ENCODE measurements around the gene CALM3.
A peak's percentile ranks its signal among the peaks of the same experiment; 100 is the strongest.

Gene CALM3

DNA sequence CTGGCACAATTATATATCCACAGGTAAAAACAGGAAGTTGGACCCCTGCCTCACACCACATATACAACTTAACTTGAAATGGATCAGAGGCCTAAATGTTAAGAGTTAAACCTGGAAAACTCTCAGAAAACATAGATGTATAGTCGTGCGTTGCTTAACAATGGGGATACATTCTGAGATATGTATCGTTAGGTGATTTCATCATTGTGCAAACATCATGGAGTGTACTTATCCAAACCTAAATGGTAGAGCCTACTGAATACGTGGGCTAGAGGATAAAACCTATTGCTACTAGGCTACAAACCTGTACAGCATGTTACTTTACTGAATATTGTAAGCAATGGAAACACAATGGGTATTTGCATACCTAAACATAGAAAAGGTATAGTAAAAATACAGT, 14.8 kb upstream of the CALM3 start:
- Mint-ChIP-seq H3K4me3 (no peak overlapping the region), H3K36me3 (no peaks in the 10 kb centered on the region), H3K27ac (no peak overlapping the region), H3K27me3 (no peaks in the 10 kb centered on the region), H3K4me1 (peaks cover 10% of the 10 kb centered on the region), H3K9me3 (no peaks in the 10 kb centered on the region)

DNA sequence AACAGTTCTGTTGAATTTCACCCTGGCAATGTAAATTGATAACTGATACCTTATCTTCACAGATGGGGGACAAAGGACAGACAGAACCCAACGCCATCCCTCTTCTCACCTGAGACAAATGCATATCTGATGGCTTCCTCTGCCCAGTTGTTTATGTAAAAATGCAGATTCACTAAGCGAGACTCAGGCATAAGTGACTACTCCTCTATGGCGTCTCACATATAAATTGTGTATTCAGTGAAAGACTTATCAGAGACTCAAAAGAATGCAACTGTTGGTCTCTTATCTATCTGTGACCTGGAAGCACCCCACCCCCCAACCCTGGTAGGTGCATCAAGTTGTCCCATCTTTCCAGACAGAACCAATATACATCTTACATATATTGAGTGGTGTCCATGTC, 13.3 kb upstream of the CALM3 start:
- no peak overlapping the region for H3K4me3 Mint-ChIP-seq
- H3K4me1 Mint-ChIP-seq = peaks cover 10% of the 10 kb centered on the region
- no peaks in the 10 kb centered on the region for H3K27me3 Mint-ChIP-seq
- H3K9me3 Mint-ChIP-seq = no peaks in the 10 kb centered on the region
- no peaks in the 10 kb centered on the region for H3K36me3 Mint-ChIP-seq
- no peak overlapping the region for H3K27ac Mint-ChIP-seq

DNA sequence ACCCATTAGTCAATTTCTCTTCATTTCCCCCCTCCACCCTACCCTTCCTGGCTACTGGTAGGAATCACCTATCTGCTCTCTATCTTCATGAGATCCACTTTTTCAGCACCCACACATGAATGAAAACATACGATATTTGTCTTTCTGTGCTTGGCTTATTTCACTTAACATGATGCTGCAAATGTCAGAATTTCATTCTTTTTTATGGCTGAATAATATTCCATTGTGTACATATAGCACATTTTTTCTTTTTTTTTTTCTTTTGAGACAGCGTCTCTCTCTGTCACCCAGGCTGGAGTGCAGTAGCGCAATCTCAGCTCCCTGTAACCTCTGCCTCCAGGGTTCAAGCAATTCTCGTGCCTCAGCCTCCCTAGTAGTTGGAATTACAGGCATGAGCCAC, 9.9 kb upstream of the CALM3 start:
- no peaks in the 10 kb centered on the region for H3K36me3 Mint-ChIP-seq
- H3K4me1 Mint-ChIP-seq = no peaks in the 10 kb centered on the region
- no peak overlapping the region for H3K27ac Mint-ChIP-seq
- H3K4me3 Mint-ChIP-seq = no peak overlapping the region
- H3K9me3 Mint-ChIP-seq = no peaks in the 10 kb centered on the region
- no peaks in the 10 kb centered on the region for H3K27me3 Mint-ChIP-seq

DNA sequence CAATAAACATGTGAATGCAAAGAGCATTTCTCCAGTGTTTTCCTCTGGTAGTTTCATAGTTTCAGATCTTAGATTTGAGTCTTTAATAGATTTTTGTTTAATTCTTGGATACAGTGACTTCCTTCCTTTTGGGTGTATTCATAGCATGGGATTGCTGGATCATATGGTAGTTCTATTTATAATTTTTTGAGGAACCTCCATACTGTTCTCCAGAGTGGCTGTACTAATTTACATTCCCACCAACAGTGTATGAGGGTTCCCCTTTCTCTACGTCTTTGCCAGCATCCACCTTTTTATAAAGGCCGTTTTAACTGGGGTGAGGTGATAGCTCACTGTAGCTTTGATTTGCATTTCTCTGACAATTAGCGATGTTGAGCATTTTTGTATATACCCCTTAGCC, 9.3 kb upstream of the CALM3 start:
- Mint-ChIP-seq H3K4me3 (no peak overlapping the region), H3K27ac (no peak overlapping the region), H3K9me3 (no peaks in the 10 kb centered on the region), H3K4me1 (no peaks in the 10 kb centered on the region), H3K27me3 (no peaks in the 10 kb centered on the region), H3K36me3 (no peaks in the 10 kb centered on the region)

DNA sequence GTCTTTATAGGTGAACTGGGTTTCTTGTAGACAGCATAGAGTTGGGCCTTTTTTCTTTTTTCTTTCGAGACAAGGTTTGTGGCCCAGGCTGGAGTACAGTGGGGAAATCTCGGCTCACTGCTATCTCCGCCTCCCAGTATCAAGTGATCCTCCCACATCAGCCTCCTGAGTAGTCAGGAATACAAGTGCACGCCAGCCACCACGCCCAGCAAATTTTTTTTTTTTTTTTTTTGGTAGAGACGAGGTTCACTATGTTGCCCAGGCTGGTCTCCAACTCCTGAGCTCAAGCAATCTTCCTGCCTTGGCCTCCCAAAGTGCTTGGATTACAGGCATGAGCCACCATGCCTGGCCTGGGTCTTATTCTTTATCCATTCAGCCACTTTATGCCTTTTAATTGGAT, 5.1 kb upstream of the CALM3 start:
- no peaks in the 10 kb centered on the region for H3K27me3 Mint-ChIP-seq
- H3K4me1 Mint-ChIP-seq = peaks cover 19% of the 10 kb centered on the region
- H3K36me3 Mint-ChIP-seq = peaks cover 2% of the 10 kb centered on the region
- no peak overlapping the region for H3K27ac Mint-ChIP-seq
- H3K4me3 Mint-ChIP-seq = no peak overlapping the region
- H3K9me3 Mint-ChIP-seq = peaks cover 8% of the 10 kb centered on the region

DNA sequence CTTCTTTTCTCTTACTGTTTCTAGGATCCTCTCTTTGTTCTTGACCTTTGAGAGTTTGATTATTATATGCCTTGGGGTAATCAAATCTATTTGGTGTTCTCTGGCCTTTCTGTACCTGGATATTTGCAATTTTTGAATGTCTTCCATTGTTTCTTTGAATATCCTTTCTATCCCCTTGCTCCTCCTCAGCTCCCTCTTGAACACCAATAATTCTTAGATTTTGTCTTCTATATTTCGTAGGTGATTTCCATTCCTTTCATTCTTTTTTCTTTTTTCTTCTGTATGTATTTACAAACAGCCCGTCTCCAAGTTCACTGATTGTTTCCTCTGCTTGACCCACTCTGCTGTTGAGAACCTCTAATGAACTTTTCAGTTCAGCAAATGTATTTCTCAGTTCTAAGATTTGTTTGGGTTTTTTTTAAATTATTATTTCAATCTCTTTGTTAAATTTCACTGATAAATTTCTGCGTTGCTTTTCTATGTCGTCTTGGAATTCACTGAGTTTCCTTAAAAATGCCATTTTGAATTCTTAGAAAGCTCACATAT, 2.7 kb upstream of the CALM3 start:
- Mint-ChIP-seq H3K4me3 (no peak overlapping the region), H3K4me1 (peaks cover 34% of the 10 kb centered on the region), H3K27me3 (no peaks in the 10 kb centered on the region), H3K9me3 (peaks cover 8% of the 10 kb centered on the region), H3K36me3 (peaks cover 2% of the 10 kb centered on the region), H3K27ac (no peak overlapping the region)

DNA sequence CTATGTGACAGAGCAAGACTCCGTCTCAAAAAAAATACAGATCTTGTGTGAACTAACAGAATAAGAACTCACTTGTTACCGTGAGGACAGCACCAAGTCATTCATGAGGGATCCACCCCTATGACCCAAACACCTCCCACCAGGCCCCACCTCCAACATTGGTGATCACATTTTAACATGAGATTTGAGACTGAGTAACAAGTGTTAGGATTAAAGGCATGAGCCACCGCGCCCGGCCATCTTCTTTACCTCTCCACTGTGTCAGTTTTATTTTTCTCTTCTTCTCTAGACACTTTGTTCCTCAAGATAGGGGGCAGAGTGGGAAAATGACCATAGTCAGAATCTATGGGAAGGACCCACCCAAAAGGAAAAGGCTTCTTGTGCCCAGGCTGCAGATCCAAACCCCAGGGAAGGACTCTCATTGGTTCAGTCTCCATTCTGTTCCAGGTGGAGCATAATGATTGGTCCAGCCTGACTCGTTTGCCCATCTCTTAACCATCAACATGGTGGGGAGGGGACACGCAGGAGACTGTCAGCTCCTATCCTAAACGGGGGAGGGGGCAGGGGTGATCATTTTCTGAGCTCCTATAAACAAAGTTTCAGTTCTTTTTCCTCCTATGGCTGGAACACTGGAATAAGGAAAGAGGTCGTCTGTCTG, 1.3 kb upstream of the CALM3 start:
- Mint-ChIP-seq H3K9me3 (peaks cover 8% of the 10 kb centered on the region), H3K36me3 (peaks cover 2% of the 10 kb centered on the region), H3K27me3 (no peaks in the 10 kb centered on the region), H3K27ac (peak overlapping the region; percentile 100), H3K4me1 (peaks cover 46% of the 10 kb centered on the region), H3K4me3 (peak overlapping the region; percentile 93)

DNA sequence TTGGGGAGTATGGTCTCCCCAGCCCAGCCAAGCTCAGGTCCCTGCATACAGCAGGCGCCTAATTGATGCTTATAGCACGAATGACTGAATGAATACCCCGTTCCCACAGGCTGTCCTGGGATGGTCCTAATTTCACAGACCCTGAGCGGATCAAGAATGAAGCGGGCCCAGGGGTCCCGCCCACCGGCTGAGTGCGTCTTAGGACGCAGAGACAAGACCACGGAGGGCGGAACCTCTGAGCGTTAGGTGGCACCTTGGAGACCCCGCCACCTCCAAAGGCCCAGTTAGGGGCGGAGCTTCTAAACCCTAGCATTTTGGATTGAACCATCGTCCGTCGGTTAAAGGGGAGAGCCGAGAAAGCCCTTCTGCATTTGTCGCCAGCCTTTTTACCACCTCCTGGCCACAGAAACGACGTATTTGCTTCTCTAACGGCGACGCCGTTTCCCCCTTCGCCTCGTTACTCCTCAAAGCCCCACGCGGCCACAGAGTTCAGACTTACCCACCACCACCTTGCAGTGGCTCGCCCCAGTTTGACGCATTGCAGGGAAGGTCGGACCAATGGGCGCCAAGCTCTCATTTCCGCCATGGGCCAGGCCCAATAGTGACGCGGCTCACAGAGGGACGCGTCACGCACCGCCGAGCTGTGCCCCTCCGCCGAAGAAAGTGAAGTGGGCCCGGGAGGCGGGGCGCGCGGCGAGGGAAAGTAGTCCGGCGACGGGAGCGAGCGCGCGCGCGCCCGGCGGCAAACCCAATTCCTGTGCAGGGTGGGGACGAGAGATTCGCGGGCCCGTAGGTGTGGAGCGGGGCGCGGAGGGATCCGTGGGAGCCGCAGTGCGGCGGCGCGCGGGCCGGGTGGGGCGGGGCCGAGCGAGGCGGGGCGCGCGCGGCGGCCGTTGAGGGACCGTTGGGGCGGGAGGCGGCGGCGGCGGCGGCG, 479 bp upstream of the CALM3 start:
- Mint-ChIP-seq H3K27ac (peak overlapping the region; percentile 100), H3K9me3 (peaks cover 8% of the 10 kb centered on the region), H3K36me3 (peaks cover 2% of the 10 kb centered on the region), H3K4me1 (peaks cover 52% of the 10 kb centered on the region), H3K4me3 (peak overlapping the region; percentile 97), H3K27me3 (no peaks in the 10 kb centered on the region)

DNA sequence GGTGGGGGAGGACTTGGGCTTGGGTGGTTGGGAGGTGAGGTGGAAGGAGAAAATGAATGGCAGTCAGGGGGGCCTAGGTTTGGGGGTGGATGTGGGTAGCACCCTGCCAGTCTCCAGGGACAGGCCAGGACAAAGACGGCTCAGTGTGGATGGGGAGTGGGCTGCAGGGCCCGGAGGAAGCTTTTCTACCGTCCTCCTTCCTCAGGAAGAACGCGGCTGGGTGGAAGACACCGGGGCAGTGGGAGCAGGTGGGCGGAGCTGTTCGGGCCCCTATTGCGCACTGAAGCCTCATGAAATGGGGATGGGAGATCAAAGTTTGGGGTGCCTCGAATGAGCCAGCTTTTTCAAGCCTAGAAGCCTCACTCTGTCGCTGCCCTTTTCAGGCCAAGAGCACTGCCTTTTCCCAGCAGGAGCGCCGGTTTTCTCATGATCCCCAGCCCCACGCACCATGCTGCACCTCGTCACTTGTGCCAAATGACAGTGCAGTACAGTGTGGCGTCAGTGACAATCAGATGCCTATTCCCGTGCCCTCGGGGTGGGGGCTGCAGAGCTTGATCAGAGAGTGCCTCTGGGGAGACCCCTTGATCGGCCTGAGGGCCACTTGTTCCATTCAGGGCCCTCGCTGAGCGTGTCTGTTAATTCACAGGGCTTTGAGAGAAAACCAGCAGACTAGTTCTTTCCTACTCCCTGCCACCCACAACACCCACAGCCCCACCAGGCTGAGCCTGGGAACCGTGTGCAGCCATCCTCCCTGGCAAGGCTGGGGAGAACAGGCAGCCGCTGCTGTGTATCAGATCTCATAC, 1.5 kb downstream of the CALM3 start:
- H3K4me1 Mint-ChIP-seq = peaks cover 56% of the 10 kb centered on the region
- H3K27ac Mint-ChIP-seq = peak overlapping the region; percentile 92
- H3K36me3 Mint-ChIP-seq = peaks cover 2% of the 10 kb centered on the region
- no peaks in the 10 kb centered on the region for H3K27me3 Mint-ChIP-seq
- peak overlapping the region; percentile 97 for H3K4me3 Mint-ChIP-seq
- H3K9me3 Mint-ChIP-seq = peaks cover 8% of the 10 kb centered on the region

DNA sequence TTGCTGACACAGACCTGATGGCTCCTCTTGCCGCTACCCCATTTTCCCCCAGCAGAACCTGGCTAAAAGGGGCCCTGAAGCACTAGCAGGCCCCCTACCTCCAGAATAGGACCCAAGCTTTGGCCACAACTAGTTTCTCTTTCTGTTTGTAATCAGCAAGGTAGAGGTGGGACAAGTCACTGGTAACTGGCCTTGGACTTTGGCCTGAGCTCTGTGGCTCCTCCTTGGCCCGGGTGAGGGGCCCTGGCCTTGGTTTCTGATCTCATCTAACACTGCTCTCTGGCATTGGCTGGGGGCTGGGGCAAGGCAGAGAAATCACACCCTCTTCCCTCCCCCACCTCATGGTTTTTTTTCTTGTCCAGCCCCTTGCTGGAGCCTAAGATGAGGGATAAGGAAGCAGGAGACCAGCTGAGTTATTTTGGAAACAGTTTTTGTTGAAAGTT, 2.1 kb downstream of the CALM3 start:
- H3K27ac Mint-ChIP-seq = peak overlapping the region; percentile 92
- peaks cover 3% of the 10 kb centered on the region for H3K36me3 Mint-ChIP-seq
- H3K4me1 Mint-ChIP-seq = peaks cover 53% of the 10 kb centered on the region

DNA sequence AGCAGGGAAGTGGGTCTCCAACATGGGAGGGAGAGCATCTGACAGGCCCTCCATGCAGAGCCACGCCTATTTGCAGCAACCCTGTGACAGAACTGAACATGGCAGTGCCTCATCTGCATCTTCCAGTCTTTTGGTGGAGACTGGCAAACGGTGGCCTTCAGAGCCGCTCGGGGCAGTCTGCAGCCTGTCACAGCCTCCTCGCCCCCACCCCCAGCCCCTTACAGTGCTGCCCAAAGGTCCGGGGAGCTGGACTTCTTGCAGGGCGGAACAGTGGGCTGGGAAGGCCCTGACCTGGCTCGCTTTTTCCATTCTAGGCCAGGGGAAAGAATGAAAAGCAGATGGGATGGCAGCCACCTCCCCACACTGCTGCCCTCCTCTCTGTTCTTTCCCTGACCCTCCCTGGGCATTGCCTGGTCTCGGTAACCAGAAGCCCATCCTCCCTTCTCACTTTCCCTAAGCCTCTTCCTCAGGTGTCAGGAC, 2.7 kb downstream of the CALM3 start:
- peak overlapping the region; percentile 97 for H3K4me3 Mint-ChIP-seq

More for the DNA sequence above, 2.1 kb downstream of the CALM3 start:
- Mint-ChIP-seq H3K9me3 (peaks cover 7% of the 10 kb centered on the region), H3K27me3 (no peaks in the 10 kb centered on the region), H3K4me3 (peak overlapping the region; percentile 97)

DNA sequence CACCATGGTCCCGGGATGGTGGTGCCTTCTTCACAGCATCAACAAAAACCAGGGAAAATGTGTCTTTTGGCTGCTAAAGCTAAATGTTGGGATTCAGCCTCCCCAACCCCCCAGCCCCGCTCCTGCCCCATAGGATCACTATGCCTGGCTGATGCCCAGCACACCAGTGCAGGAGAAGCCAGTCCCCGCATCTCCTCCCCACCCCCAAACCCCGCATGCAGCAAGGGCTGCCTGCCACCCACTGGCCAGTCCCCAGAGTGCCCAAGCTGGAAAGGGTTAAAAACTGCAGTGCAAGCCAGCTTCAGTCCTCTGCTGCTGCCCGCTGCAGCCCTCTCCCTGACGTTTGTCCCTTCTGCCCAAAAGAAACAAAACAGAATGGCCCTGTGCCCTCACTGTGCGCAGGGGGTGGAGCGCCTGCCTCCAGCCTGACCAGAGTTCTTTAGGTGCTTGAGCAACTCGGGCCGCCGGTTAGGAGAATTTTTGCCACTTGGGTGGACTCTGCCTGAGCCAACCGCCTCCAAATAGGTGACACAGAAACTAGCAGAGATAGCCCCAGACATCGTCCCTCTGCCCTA, 3.7 kb downstream of the CALM3 start:
- H3K27me3 Mint-ChIP-seq = no peaks in the 10 kb centered on the region

More for the DNA sequence above, 2.7 kb downstream of the CALM3 start:
- Mint-ChIP-seq H3K27me3 (no peaks in the 10 kb centered on the region), H3K36me3 (peaks cover 2% of the 10 kb centered on the region), H3K9me3 (peaks cover 2% of the 10 kb centered on the region), H3K27ac (peak overlapping the region; percentile 92), H3K4me1 (peaks cover 56% of the 10 kb centered on the region)

DNA sequence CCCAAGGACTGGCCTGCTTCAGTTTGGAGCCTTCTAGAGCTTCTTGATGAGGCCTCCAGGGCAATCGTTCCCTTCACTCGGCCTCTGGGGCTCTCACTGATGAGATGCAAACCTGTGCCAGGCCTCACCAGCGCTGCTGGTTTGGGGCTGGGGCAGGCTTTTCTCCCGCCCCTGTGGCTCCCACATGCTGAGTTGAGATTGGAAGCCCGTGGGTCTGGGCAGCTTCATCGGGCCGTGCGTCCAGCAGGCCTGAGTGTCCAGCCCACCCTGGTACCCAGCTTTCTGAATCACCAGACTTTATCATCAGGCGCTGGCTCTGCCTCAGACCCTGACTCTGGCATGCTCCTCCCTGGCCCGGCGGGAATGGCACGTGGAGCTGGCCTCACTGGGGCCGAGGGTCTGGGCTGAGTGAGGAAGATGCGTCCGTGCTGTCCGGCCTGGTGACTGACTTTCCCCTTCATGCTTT, 4.3 kb downstream of the CALM3 start:
- Mint-ChIP-seq H3K4me3 (no peak overlapping the region), H3K9me3 (no peaks in the 10 kb centered on the region), H3K36me3 (peaks cover 12% of the 10 kb centered on the region), H3K27me3 (no peaks in the 10 kb centered on the region), H3K27ac (no peak overlapping the region), H3K4me1 (peaks cover 65% of the 10 kb centered on the region)

More for the DNA sequence above, 3.7 kb downstream of the CALM3 start:
- no peak overlapping the region for H3K27ac Mint-ChIP-seq
- peaks cover 65% of the 10 kb centered on the region for H3K4me1 Mint-ChIP-seq
- peaks cover 10% of the 10 kb centered on the region for H3K36me3 Mint-ChIP-seq
- no peaks in the 10 kb centered on the region for H3K9me3 Mint-ChIP-seq
- no peak overlapping the region for H3K4me3 Mint-ChIP-seq

DNA sequence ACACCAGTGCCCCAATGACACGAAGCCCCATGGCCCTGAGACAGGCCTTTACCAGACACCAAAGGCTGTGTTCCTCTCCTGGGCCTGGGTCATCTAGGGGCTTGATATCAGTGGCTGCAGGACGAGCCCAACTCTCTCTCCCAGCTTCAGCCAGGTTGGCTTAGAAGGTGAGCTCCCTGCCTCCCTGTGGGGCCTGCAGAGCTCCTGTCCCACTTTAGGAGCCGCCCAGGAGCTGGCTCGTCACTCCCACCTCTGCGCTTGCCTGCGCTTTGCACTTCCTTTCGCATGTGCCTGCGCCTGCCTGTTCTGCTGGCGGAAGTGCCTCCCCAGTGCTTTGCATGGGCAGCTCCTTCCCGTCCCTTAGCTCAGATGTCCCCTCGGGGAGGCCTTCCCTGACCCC, 4.9 kb downstream of the CALM3 start:
- no peaks in the 10 kb centered on the region for H3K9me3 Mint-ChIP-seq
- peaks cover 14% of the 10 kb centered on the region for H3K36me3 Mint-ChIP-seq
- no peaks in the 10 kb centered on the region for H3K27me3 Mint-ChIP-seq
- H3K4me3 Mint-ChIP-seq = no peak overlapping the region
- no peak overlapping the region for H3K27ac Mint-ChIP-seq
- peaks cover 71% of the 10 kb centered on the region for H3K4me1 Mint-ChIP-seq
